HepG2 (cell line): ENCODE results near the gene DNAJC7. TPM values are rescaled to one million over a fixed set of nuclear protein-coding genes. Genes with fewer than 3 reads are reported as not detected.

Experiments
- CC2D1A ChIP-seq: sonication (generic); formaldehyde crosslinking; IDR thresholded peaks from 2 replicates; pipeline ENCODE4 v1.8.1; 2023; ENCODE audit warnings: mild to moderate bottlenecking, missing genetic modification reagents
- GABPB1 ChIP-seq: IDR thresholded peaks from 2 replicates; pipeline ENCODE4 v1.6.1; 2016; ENCODE audit warnings: mild to moderate bottlenecking, missing genetic modification reagents, moderate library complexity, missing compliant biosample characterization
- GATAD1 ChIP-seq: IDR thresholded peaks from 2 replicates; pipeline ENCODE4 v1.6.1; 2016; ENCODE audit warnings: missing genetic modification reagents, missing compliant biosample characterization
- HNF4G ChIP-seq, 2 experiments: sonication (generic) in 1 of 2; formaldehyde crosslinking in 1 of 2; IDR thresholded peaks; 2 replicates each; pipeline versions ENCODE4 v1.4.0 to v1.6.1; 2011 to 2020; ENCODE audit warnings: borderline replicate concordance in 2 of 2, low read depth in 2 of 2, mild to moderate bottlenecking in 2 of 2, low read length in 1 of 2, missing genetic modification reagents in 1 of 2, moderate library complexity in 1 of 2
- HOMEZ ChIP-seq: IDR thresholded peaks from 2 replicates; pipeline ENCODE4 v1.6.1; 2016; ENCODE audit warnings: low read depth
- KDM1A ChIP-seq: IDR thresholded peaks from 2 replicates; pipeline ENCODE4 v1.6.1; 2016; ENCODE audit warnings: missing compliant biosample characterization
- KLF9 ChIP-seq: IDR thresholded peaks from 2 replicates; pipeline ENCODE4 v1.6.1; 2016; ENCODE audit warnings: low read depth
- MLX ChIP-seq: IDR thresholded peaks from 2 replicates; pipeline ENCODE4 v1.6.1; 2016
- NFE2 ChIP-seq: sonication (generic); formaldehyde crosslinking; IDR thresholded peaks from 2 replicates; pipeline ENCODE4 v1.4.0; 2020; ENCODE audit warnings: missing genetic modification reagents
- SP2 ChIP-seq: sonication (generic); formaldehyde crosslinking; IDR thresholded peaks from 2 replicates; pipeline ENCODE4 v1.5.1; 2020; ENCODE audit warnings: mild to moderate bottlenecking, missing genetic modification reagents
- STAT6 ChIP-seq: sonication (generic); formaldehyde crosslinking; IDR thresholded peaks from 2 replicates; pipeline ENCODE4 v1.4.0; 2020; ENCODE audit warnings: missing genetic modification reagents, mild to moderate bottlenecking, borderline replicate concordance
- TEAD3 ChIP-seq: optimal IDR thresholded peaks from 2 replicates; pipeline ENCODE3; 2016; ENCODE audit warnings: borderline replicate concordance
- ZBTB8A ChIP-seq: sonication (generic); formaldehyde crosslinking; IDR thresholded peaks from 2 replicates; pipeline ENCODE4 v1.4.0; 2020; ENCODE audit warnings: mild to moderate bottlenecking, low read depth, missing genetic modification reagents, borderline replicate concordance
- ZNF264 ChIP-seq: sonication (generic); formaldehyde crosslinking; IDR thresholded peaks from 2 replicates; pipeline ENCODE4 v1.4.0; 2020; ENCODE audit warnings: missing genetic modification reagents
- ZNF775 ChIP-seq: sonication (generic); formaldehyde crosslinking; IDR thresholded peaks from 2 replicates; pipeline ENCODE4 v1.4.0; 2020; ENCODE audit warnings: missing genetic modification reagents, mild to moderate bottlenecking, moderate library complexity, borderline replicate concordance
- polyA plus RNA-seq, 8 experiments: library from polyadenylated mRNA; depleted of rRNA in 3 of 8; stranded (reverse) in 7 of 8; unstranded in 1 of 8; fragments of >200 nt; fragmentation: Illumina TruSeq in 4 of 8; extraction: Trizol in 4 of 8; gene quantifications; 2 replicates each; pipeline versions ENCODE4 v1.2.1 to v1.2.3, GENCODE V29; 2011 to 2016; ENCODE audit warnings: low read depth in 4 of 8, missing spikeins in 1 of 8, mixed read lengths in 1 of 8; ENCODE audit not compliant: insufficient read depth in 1 of 8
- total RNA-seq, 5 experiments: library from RNA; depleted of rRNA; stranded (reverse); fragments of >200 nt; fragmentation: Illumina TruSeq; extraction: Trizol; gene quantifications; 2 replicates each; pipeline ENCODE4 v1.2.3, GENCODE V29; 2016; ENCODE audit warnings: low read depth in 1 of 5
- TF ChIP-seq, protein P1 (sequence below): sonication (generic); formaldehyde crosslinking; IDR thresholded peaks from 2 replicates; pipeline ENCODE4 v1.5.1; 2020; ENCODE audit warnings: missing genetic modification reagents, mild to moderate bottlenecking, borderline replicate concordance

DNAJC7 gene
- total and polyA plus RNA-seq, 2 of the 13 experiments (the other 11 are each of a cell fraction or from before 2014, with no cell fraction given): 47.7 to 132 TPM

DNA sequence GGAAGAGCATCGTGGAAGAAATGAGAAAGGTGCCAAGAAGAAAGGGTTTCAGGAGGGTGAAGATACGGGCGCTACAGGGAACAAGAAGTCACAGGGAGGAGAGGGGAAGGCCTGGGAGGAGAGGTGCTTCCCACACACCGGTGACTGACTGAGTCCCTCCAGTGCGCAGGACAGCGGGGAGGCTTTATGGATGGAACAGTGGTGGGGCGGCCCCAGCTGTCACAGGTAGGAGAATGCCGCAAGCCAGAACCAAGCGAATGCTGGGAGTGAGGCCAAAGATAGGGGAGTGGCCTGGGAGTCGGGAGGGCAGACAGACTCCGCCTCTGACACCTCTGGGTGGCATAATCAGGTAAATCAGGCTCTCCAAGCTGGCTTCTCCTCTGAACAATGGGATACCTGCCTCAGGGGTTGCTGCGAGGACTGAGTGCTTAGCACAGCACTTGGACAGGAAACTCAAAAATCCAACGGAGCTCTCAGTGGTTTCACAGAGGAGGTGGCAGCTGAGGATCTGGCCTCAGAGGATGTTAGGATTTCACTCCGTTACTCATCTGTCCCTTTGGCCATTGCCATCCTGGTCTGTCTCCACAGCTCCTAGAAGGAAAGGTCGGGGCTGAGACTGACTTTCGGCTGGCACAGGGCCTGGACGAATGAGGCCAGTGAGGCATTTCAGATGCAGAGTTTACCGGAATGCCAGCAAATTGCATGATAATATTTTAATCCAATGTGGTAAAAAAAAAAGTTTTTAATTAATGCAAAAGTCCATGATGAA lies 51.4 kb downstream of the DNAJC7 start (continued):
- TF ChIP-seq STAT6 (CRISPR knock-in tag): no peak
- peak; percentile 7; the same call in 1 of the 2 replicates for TF ChIP-seq ZNF264 (CRISPR knock-in tag)
- TF ChIP-seq GABPB1 (CRISPR knock-in tag): 0 out of 2 replicates have a peak, but pooled peaks have one; percentile 34
- no peak for TF ChIP-seq KDM1A (CRISPR knock-in tag)
- TF ChIP-seq GATAD1 (CRISPR knock-in tag): peak; percentile 68
- TF ChIP-seq TEAD3 (CRISPR knock-in tag): peak; percentile 63
- TF ChIP-seq KLF9 (CRISPR knock-in tag): no peak
- TF ChIP-seq HOMEZ (CRISPR knock-in tag): peak; percentile 62; the same call in 1 of the 2 replicates
- TF ChIP-seq NFE2: no peak
- 0 out of 2 replicates have a peak, but pooled peaks have one; percentile 31 for TF ChIP-seq CC2D1A
- TF ChIP-seq SP2: no peak
- no peak for TF ChIP-seq ZNF775
- TF ChIP-seq ZBTB8A (CRISPR knock-in tag): no peak
- TF ChIP-seq, protein P1, sequence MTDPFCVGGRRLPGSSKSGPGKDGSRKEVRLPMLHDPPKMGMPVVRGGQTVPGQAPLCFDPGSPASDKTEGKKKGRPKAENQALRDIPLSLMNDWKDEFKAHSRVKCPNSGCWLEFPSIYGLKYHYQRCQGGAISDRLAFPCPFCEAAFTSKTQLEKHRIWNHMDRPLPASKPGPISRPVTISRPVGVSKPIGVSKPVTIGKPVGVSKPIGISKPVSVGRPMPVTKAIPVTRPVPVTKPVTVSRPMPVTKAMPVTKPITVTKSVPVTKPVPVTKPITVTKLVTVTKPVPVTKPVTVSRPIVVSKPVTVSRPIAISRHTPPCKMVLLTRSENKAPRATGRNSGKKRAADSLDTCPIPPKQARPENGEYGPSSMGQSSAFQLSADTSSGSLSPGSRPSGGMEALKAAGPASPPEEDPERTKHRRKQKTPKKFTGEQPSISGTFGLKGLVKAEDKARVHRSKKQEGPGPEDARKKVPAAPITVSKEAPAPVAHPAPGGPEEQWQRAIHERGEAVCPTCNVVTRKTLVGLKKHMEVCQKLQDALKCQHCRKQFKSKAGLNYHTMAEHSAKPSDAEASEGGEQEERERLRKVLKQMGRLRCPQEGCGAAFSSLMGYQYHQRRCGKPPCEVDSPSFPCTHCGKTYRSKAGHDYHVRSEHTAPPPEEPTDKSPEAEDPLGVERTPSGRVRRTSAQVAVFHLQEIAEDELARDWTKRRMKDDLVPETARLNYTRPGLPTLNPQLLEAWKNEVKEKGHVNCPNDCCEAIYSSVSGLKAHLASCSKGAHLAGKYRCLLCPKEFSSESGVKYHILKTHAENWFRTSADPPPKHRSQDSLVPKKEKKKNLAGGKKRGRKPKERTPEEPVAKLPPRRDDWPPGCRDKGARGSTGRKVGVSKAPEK (CRISPR knock-in tag): no peak
- TF ChIP-seq MLX: no peak
- no peak for TF ChIP-seq HNF4G (IDR thresholded peaks at IDR 0.05; ENCODE audit: borderline replicate concordance, low read depth, low read length)
- no peak; the same call in 1 of the 2 replicates for TF ChIP-seq HNF4G (CRISPR knock-in tag; IDR thresholded peaks at IDR 0.05; ENCODE audit: borderline replicate concordance, low read depth)
